MCF 10A (cell line): ENCODE results near the gene STC2. TPM values are rescaled to one million over a fixed set of nuclear protein-coding genes. Genes with fewer than 3 reads are reported as not detected.

ENCODE experiments used
- BruUV-seq: library from RNA; stranded (reverse); fragments of 400-500 nt; replicated peaks from 2 replicates; lab custom pipeline; 2021; lab: Mats Ljungman, UMichigan
- CTCF ChIA-PET: fragments of 300-600 bp; sonication (Branson Sonifier 250); formaldehyde crosslinking; extraction: SDS; loops from one replicate; lab custom pipeline; 2021; ENCODE audit warnings: antibody characterized with exemption, inconsistent platforms; lab: Yijun Ruan, JAX
- POLR2A ChIA-PET: fragments of 300-600, 350-650 bp; sonication (Branson Sonifier 250); formaldehyde crosslinking; extraction: SDS; loops from one replicate; lab custom pipeline; 2020; ENCODE audit warnings: antibody characterized with exemption, inconsistent platforms; lab: Yijun Ruan, JAX
- DNase-seq: peaks from one replicate; pipeline ENCODE4 v3.0.0-alpha.2; 2018; ENCODE audit not compliant: unreplicated experiment
- H3K27ac Mint-ChIP-seq: one replicate; pipeline ENCODE4 v1.8.0; 2022; ENCODE audit warnings: mild to moderate bottlenecking, low read depth, mixed read lengths; ENCODE audit not compliant: unreplicated experiment
- H3K27me3 Mint-ChIP-seq: one replicate; pipeline ENCODE4 v1.8.0; 2022; ENCODE audit warnings: mixed read lengths; ENCODE audit not compliant: insufficient read depth, unreplicated experiment
- H3K36me3 Mint-ChIP-seq: one replicate; pipeline ENCODE4 v1.8.0; 2022; ENCODE audit warnings: mild to moderate bottlenecking, moderate library complexity, mixed read lengths; ENCODE audit not compliant: insufficient read depth, unreplicated experiment
- H3K4me1 Mint-ChIP-seq: one replicate; pipeline ENCODE4 v1.8.0; 2022; ENCODE audit warnings: mixed read lengths; ENCODE audit not compliant: insufficient read depth, unreplicated experiment
- H3K4me3 Mint-ChIP-seq: one replicate; pipeline ENCODE4 v1.8.0; 2022; ENCODE audit warnings: mild to moderate bottlenecking, moderate library complexity, mixed read lengths; ENCODE audit not compliant: unreplicated experiment
- H3K9me3 Mint-ChIP-seq: one replicate; pipeline ENCODE4 v1.8.0; 2022; ENCODE audit warnings: mixed read lengths; ENCODE audit not compliant: unreplicated experiment
- CTCF ChIP-seq: fragments of 200-600 bp; IDR thresholded peaks from one replicate; pipeline ENCODE4 v1.8.0; 2022; ENCODE audit warnings: antibody characterized with exemption, mild to moderate bottlenecking; ENCODE audit not compliant: unreplicated experiment
- intact Hi-C: fragments of 100-400 bp; cut with micrococcal nuclease; formaldehyde crosslinking; loops from 2 replicates; pipeline ENCODE4 v1.14.1; 2022
- total RNA-seq: library from RNA; stranded (reverse); gene quantifications from 2 replicates; pipeline ENCODE4 v1.2.3, GENCODE V29; 2022

The STC2 gene
- total RNA-seq, 1 experiment from 2014 or later: 414 TPM

GRCh38 chr5:173304591-173304988 is 23.6 kb downstream of the STC2 start:
- intact Hi-C loops: no loop called here
- no peak for TF ChIP-seq CTCF
- H3K27ac Mint-ChIP-seq: no peak overlapping the region
- no TSS peak for BruUV-seq
- no peaks in the 10 kb centered on the region for H3K36me3 Mint-ChIP-seq
- no peak for DNase-seq
- ChIA-PET POLR2A (interaction anchor here (1.1 to 8.7 kb wide), 3 partner anchors 14 to 269 kb away, joined by 3 to 77 read pairs (median 5); partner anchors contain the start of gene STC2), CTCF (interaction anchor here (0.7 to 5.7 kb wide), 5 partner anchors 11 to 597 kb away, joined by 3 to 75 read pairs (median 3); partner anchors contain the start of gene BOD1)
- H3K4me3 Mint-ChIP-seq: no peak overlapping the region
- no peaks in the 10 kb centered on the region for H3K27me3 Mint-ChIP-seq
- H3K9me3 Mint-ChIP-seq: peaks cover 13% of the 10 kb centered on the region
- peaks cover 29% of the 10 kb centered on the region for H3K4me1 Mint-ChIP-seq

- H3K36me3 Mint-ChIP-seq: no peaks in the 10 kb centered on the region
- ChIA-PET POLR2A (interaction anchor here (1.1 to 8.7 kb wide), 4 partner anchors 10 to 269 kb away, joined by 3 to 77 read pairs (median 5); partner anchors contain the start of gene STC2), CTCF (interaction anchor here (0.5 to 5.7 kb wide), 7 partner anchors 11 to 1072 kb away, joined by 3 to 75 read pairs (median 5); partner anchors contain the start of gene BOD1)
- peak overlapping the region; percentile 11 for H3K27ac Mint-ChIP-seq
- TF ChIP-seq CTCF: no peak
- BruUV-seq: no TSS peak
- DNase-seq: peak; percentile 28
- intact Hi-C loops: no loop called here
- H3K4me3 Mint-ChIP-seq: no peak overlapping the region
- peaks cover 13% of the 10 kb centered on the region for H3K9me3 Mint-ChIP-seq
- H3K4me1 Mint-ChIP-seq: peaks cover 29% of the 10 kb centered on the region
- H3K27me3 Mint-ChIP-seq: no peaks in the 10 kb centered on the region
Observed at GRCh38 chr5:173303878-173304590, 24.2 kb downstream of the STC2 start.

GRCh38 chr5:173302546-173303155 is 25.6 kb downstream of the STC2 start:
- Mint-ChIP-seq H3K9me3 (peaks cover under 1% of the 10 kb centered on the region), H3K27ac (peak overlapping the region; percentile 61), H3K4me3 (peak overlapping the region; percentile 33), H3K4me1 (peaks cover 29% of the 10 kb centered on the region), H3K36me3 (no peaks in the 10 kb centered on the region), H3K27me3 (no peaks in the 10 kb centered on the region)
- TF ChIP-seq CTCF: no peak
- DNase-seq: peak; percentile 95
- intact Hi-C loops: no loop called here
- ChIA-PET CTCF (interaction anchor here (0.6 to 5.7 kb wide), 11 partner anchors 9 to 332 kb away, joined by 3 to 75 read pairs (median 4); partner anchors contain the start of gene STC2), POLR2A (interaction anchor here (0.6 to 8.7 kb wide), 8 partner anchors 8 to 380 kb away, joined by 3 to 77 read pairs (median 4); partner anchors contain the start of genes ATP6V0E1 and STC2)
- no TSS peak for BruUV-seq
